Astrocyte of the hippocampus (primary cell): ENCODE data around the gene MEIS2.

ENCODE experiments used
- DNase-seq: peaks from one replicate; pipeline ENCODE4 v3.0.0; 2011; ENCODE audit warnings: low read depth, low spot score

The MEIS2 gene

GRCh38 chr15:37041042-37041441 lies 59.3 kb downstream of the MEIS2 start:
- DNase-seq, result no peak

- no peak for DNase-seq
These were observed 60.1 kb downstream of the MEIS2 start for GRCh38 chr15:37040072-37040742.

- DNase-seq, result no peak
These were observed 61.6 kb downstream of the MEIS2 start for GRCh38 chr15:37038716-37039106.

- DNase-seq, result no peak
These were observed 62.3 kb downstream of the MEIS2 start for GRCh38 chr15:37037850-37038715.

GRCh38 chr15:37037071-37037655 lies 63.2 kb downstream of the MEIS2 start:
- DNase-seq, result no peak

- DNase-seq, result no peak
These were observed 65.3 kb downstream of the MEIS2 start for GRCh38 chr15:37034835-37035748.

- DNase-seq, result peak; percentile 46
These were observed 66.0 kb downstream of the MEIS2 start for GRCh38 chr15:37034392-37034791.

GRCh38 chr15:37032091-37032775 lies 68.1 kb downstream of the MEIS2 start:
- peak; percentile 52 for DNase-seq

- no peak for DNase-seq
These were observed 69.2 kb downstream of the MEIS2 start for GRCh38 chr15:37031198-37031597.

GRCh38 chr15:37028625-37029296 lies 71.6 kb downstream of the MEIS2 start:
- no peak for DNase-seq

- no peak for DNase-seq
These were observed 79.5 kb downstream of the MEIS2 start for GRCh38 chr15:37020852-37021251.

- DNase-seq, result peak; percentile 75
These were observed 80.6 kb downstream of the MEIS2 start for GRCh38 chr15:37019479-37020433.

- no peak for DNase-seq
These were observed 83.2 kb downstream of the MEIS2 start for GRCh38 chr15:37017031-37017625.

GRCh38 chr15:37016231-37016630 lies 84.1 kb downstream of the MEIS2 start:
- peak; percentile 83 for DNase-seq

GRCh38 chr15:37015451-37015850 lies 84.9 kb downstream of the MEIS2 start:
- no peak for DNase-seq

- peak; percentile 91 for DNase-seq
These were observed 85.3 kb downstream of the MEIS2 start for GRCh38 chr15:37015035-37015434.

- no peak for DNase-seq
These were observed 85.8 kb downstream of the MEIS2 start for GRCh38 chr15:37014566-37014965.

GRCh38 chr15:37014137-37014536 lies 86.2 kb downstream of the MEIS2 start:
- peak; percentile 20 for DNase-seq

- no peak for DNase-seq
These were observed 89.8 kb downstream of the MEIS2 start for GRCh38 chr15:37010595-37010994.
